ENCODE measurements around the gene NFYC.

The NFYC gene

DNA sequence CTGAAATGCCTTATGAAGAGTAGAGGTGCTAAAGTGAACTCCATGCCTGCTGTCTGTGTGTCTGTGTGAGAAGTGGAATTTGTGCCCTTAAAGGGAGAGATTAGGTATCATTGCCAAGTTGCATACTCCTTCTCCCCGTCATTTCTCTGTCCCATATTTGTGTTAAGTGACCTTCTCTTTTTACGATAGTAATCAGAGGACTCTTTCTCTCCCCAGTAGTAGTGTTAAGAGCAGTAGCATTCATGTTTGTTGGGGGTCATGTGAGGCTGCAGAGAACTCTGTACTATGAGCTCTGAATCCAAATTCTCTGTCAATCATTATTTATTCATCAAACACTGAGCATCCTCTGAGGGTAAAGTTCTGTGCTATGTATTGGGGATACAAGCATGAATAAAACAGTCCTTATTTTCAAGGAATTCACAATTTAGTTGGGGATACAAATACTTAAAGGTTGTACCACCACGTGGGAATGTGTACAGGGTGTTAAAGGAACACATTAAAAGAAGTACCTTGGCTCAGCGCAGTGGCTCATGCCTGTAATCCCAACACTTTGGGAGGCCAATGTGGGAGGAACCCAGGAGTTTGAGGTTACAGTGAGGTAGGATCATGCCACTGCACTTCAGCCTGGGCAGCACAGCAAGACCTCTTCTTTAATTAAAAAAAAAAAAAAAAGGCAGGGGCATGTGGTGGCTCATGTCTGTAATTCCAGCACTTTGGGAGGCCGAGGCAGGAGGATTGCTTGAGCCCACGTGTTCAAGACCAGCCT, 67.3 kb downstream of the NFYC start:
- TF ChIP-seq, protein P1, sequence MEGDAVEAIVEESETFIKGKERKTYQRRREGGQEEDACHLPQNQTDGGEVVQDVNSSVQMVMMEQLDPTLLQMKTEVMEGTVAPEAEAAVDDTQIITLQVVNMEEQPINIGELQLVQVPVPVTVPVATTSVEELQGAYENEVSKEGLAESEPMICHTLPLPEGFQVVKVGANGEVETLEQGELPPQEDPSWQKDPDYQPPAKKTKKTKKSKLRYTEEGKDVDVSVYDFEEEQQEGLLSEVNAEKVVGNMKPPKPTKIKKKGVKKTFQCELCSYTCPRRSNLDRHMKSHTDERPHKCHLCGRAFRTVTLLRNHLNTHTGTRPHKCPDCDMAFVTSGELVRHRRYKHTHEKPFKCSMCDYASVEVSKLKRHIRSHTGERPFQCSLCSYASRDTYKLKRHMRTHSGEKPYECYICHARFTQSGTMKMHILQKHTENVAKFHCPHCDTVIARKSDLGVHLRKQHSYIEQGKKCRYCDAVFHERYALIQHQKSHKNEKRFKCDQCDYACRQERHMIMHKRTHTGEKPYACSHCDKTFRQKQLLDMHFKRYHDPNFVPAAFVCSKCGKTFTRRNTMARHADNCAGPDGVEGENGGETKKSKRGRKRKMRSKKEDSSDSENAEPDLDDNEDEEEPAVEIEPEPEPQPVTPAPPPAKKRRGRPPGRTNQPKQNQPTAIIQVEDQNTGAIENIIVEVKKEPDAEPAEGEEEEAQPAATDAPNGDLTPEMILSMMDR (conservative IDR thresholded peaks at IDR 0.05), result no peak
- no peak overlapping the region for H3K27ac ChIP-seq

- TF ChIP-seq, protein P1 (conservative IDR thresholded peaks at IDR 0.05), result no peak
- no peak overlapping the region for H3K27ac ChIP-seq
Observed at GRCh38 chr1:40760984-40761383, 69.5 kb downstream of the NFYC start.

DNA sequence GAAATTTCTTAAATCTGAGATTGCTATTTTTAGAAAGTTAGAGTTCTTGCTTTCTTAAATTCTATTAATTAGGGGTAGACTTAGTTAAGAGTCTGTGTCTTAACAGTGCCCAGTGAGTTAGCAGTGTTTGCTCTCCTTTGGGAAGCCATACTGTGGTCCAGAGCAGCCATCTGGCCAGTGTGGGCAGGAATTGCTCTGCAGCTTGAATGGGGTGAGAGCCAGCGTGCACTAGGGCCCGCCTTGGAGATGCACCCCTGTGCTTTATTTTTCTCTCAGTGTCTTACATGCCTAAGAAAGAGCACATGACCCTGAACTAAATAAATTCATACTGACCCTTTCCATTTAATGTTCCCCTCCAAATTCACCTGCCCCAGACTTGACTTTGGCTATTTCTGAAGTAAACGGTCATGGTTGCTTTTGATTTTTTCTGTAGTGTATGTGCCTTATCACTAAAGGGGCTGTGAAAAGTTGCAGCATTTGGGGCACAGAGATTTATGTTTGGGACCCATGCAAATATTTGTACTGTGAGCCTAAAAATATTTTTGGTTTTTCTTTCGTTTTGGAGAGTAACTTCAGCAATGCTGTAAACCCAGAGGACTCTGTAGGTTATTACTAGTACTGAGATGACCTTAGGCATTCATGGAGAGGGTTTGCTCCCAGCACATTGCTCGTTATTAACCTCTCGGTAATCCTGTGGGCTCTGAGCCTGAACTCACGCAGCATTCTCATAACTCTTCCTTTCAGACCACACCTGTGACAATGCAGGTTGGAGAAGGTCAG, 70.8 kb downstream of the NFYC start:
- no peak overlapping the region for H3K27ac ChIP-seq

DNA sequence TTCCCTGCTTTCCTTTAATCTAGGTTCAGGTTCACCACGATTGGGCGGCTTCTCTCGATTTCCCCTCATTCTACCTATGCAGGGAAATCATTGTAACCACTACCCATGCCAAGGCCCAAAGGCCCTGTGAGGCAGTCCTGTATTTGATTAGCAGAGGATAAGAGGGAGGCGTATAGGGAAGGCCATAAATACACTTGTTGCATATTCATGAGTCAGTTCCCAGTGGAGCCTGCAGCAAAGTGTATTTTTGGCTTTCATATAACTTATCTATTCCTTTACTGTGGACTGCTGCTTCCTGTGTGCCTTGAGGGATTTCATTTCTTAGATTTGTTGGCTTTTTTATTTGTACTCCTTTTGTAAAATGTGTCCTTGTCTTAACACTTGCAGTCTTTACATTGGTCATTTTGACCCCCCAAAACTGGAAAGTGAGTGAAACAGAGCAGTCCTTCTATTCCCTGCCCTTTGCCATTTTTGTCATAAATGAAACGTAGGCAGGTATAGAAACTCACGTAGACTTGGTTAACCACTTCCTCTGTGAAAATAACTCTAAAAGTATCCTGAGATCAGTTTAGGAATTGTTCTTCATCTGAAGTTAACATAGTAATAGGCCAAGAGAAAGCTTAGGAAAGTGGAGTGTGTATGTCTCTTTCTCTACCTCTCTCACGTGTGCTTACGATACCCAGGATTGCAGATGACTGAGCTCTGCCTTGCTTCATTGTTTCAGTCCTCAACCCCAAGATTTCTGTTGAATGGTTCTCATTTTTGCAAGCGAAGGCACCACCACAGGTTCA, 72.4 kb downstream of the NFYC start:
- TF ChIP-seq, protein P1 (conservative IDR thresholded peaks at IDR 0.05), result no peak
- no peak overlapping the region for H3K27ac ChIP-seq

More for the DNA sequence above, 70.8 kb downstream of the NFYC start:
- TF ChIP-seq, protein P1 (conservative IDR thresholded peaks at IDR 0.05), result no peak

DNA sequence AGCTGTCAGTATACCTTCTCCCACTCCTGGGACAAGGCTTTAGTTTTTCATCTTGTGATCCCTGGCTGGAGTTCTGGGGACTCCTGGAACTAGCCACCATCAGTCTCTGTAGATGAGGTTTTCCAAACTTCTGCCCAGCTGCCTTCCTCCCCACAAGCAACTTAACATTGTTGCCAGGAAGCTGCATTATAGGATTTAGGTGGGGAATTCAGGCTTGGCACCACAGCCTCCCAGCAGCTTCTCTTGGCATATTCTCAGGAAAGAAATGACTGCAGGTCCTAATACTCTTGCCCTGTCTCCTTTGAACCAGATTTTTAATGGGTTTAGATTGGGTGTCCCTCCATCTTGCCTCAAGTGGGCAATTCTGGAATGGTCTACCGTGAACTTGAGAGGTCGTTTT, 73.5 kb downstream of the NFYC start:
- TF ChIP-seq, protein P1 (conservative IDR thresholded peaks at IDR 0.05), result no peak
- H3K27ac ChIP-seq, result no peak overlapping the region

DNA sequence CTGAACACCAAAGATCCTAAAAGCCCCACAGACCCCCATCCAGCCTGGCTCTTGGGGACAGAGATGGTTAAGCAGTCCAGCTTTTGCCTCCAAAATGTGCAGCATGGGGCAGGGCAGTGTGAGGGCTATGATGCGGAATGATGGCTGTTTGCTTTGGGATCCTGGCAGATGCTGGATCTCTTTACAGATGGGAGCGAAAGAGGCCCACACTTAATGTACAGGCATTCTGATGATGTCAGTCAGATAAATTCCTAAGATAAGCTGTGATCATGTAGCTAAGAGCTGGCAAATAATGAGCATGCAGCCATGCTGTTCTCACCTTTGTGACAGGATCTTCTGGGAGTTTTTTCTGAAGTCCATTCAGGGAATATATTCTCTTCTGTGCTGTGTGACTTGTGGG, 74.5 kb downstream of the NFYC start:
- TF ChIP-seq, protein P1 (conservative IDR thresholded peaks at IDR 0.05), result no peak
- H3K27ac ChIP-seq, result no peak overlapping the region

DNA sequence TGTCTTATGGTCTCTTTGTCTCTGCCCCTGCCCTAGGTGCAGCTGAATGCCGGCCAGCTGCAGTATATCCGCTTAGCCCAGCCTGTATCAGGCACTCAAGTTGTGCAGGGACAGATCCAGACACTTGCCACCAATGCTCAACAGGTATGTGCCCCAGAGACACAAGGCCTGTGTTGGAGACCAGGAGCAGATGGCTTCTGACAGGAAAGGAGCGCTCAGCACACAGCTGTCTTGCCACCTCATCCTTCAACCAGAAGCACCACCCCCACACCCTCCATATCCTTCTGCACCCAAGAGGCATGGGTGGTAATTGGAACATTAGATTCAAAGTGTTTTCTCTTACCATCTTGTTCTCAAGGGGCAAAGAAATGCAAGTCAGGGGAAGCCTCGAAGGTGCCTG, 75.1 kb downstream of the NFYC start:
- TF ChIP-seq, protein P1 (conservative IDR thresholded peaks at IDR 0.05), result no peak
- no peak overlapping the region for H3K27ac ChIP-seq
